Measurements from ENCODE around the gene PZP.
A peak's percentile ranks its signal among the peaks of the same experiment; 100 is the strongest.
"Not testable (repeated sequence)": the region's sequence is repeated elsewhere in the genome, so short reads cannot be mapped to it uniquely, and the experiment has no call there.

The PZP gene

DNA sequence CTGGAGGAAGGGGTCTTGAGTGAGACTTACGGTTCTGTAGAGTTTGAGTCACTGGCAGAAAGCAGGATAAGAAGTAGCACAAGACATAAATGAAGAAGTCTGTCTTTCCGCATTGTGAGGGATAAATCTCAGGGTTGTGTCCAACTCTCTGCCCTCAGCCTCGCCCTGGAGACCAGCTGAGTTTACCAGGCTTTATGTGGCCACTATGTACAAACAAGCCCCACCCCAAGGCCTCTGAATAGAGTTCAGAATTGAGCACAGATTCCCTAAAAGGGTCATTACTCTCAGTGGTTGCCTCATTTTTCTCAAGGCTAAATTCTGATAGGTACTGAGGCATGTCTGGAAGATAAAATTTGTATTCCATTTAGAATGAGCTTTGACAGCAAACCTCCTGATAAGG is at the start of gene PZP:
PZP (minus strand) TSS at position 167 of the 400 bp plus-strand sequence; CDS start at position 113, 54 bp downstream.
- Histone ChIP-seq H3K4me3 (no peak within 1 kb of the TSS), H3K27ac (no peak within 1 kb of the TSS)

DNA sequence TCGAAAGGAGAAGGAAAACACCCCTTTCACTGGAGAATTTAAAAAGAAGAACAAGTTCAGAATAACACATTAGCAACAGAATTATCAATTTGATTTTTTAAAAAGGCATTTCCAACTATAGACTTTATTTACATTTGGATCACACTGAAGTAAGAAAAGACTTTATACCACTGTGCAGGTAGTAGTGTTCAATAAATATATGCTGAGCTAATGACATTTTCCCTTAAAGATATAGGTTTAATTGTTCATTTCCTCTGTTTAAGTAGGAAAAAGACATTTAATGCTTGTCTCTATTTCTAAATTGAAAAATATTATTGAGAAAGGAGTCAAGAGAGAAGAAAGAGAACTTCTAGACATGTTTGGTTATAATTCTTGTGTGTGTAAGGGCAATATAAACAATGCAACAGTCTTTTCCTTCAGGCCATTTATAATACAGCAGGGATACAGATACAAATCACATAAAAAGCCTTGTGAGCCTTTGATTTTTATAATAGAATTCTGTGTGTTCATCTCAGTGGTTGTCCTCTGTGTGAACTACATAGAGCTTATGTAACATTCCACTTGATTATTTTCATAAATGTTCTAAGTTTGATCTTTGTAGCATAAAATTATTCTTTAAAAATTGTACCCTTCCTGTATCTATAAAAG is 48.7 kb upstream of the PZP start:
- no peak overlapping the region for H3K27ac ChIP-seq
- H3K4me3 ChIP-seq = no peak overlapping the region

DNA sequence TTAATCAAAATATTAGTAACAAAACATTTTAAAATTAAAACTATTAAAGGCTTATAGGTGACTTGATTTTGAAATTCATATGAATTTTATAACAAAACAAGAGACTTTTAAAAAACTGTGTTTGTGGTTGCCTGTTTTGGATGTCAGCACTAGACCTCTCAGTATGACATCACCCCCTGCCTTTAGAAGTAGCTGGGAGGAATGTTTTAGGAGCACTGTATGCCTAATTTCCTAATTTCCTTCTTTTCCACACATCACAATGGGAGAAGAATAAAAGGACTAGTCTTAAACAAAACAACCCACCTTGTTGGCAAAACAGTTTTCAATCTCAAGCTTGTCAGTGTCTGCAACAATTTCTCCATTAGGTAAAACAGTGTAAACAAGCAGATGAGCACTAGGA is 48.1 kb upstream of the PZP start:
- no peak overlapping the region for H3K27ac ChIP-seq
- no peak overlapping the region for H3K4me3 ChIP-seq

DNA sequence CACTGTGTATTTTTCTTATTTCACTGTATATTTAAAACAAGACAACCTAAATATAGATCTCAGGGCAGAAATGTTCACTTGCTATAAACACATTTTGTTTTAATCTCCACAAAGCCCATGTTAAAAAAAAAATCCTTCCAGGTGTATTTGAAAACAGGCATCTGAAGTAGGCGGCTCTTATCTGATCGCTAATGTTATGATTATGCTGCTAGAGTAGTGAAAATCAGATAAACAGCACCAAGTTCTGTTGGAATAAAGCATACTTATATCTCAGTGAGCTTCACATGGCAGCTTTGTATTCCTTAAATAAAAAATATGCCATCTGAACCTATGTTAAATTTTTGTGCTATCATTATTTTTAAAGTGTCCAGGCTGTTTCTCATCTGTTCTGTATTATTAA is 47.6 kb upstream of the PZP start:
- no peak overlapping the region for H3K4me3 ChIP-seq
- no peak overlapping the region for H3K27ac ChIP-seq

DNA sequence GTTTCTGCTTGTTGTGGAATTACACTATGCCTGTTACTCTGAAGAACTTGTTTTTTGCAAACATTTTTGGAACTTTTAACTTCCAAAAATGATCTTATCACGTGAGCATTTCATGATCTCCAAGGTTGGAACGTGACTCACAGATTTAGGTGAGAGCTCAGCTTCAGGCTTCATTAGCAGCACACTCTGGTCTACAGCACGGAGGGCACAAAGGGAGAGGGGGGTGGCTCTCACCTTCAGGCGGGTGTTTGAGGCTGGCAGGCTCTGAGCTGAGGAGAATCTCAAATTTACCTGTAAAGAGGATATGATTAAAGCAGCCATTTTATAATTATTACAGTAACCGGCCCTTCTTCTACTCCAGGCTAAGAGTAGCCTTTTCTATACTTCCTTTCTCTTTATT is 45.3 kb upstream of the PZP start:
- no peak overlapping the region for H3K27ac ChIP-seq
- H3K4me3 ChIP-seq = no peak overlapping the region

DNA sequence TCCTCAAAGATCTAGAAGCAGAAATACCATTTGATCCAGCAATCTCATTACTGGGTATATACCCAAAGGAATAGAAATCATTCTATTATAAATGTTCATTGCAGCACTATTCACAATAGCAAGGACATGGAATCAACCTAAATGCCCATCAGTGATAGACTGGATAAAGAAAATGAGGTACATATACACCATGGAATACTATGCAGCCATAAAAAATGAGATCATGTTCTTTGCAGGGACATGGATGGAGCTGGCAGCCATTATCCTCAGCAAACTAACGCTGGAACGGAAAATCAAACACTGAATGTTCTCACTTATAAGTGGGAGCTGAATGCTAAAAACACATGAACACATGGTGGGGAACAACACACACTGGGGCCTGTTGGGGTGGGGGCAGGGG is 44.6 kb upstream of the PZP start:
- H3K4me3 ChIP-seq = not testable (repeated sequence)

DNA sequence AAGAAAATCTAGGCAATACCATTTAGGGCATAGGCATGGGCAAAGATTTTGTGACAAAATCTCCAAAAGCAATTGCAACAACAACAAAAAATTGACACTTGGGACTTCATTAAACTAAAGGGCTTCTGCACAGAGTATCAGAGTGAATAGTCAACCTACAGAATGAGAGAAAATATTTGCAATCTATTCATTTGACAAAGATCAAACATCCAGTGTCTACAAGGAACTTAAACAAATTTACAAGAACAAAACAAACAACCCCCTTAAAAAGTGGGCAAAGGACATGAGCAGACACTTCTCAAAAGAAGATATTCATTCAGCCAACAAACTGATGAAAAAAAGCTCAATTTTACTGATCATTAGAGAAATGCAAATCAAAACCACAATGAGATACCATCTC is 44.1 kb upstream of the PZP start:
- no peak overlapping the region for H3K27ac ChIP-seq
- no peak overlapping the region for H3K4me3 ChIP-seq

More for the DNA sequence above, 44.6 kb upstream of the PZP start:
- not testable (repeated sequence) for H3K27ac ChIP-seq

DNA sequence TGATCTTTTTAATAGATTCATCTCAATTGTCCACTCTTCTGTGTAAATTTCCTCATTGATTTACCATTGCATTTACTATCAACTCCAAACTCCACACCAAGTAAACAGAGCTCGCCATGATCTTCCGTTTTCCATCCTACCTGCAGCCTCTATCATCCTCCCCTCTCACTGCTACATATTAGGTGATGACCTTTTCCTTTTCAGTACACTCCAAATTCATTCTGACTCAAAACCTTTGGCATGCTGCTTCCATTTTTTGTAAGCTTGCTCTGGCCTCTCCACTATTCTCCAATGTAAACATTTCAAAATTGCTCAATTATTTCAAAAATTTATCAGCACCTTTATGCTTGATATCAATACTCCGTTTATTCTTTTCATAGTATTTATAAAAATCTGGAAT is 40.2 kb upstream of the PZP start:
- H3K4me3 ChIP-seq = no peak overlapping the region
- H3K27ac ChIP-seq = no peak overlapping the region

DNA sequence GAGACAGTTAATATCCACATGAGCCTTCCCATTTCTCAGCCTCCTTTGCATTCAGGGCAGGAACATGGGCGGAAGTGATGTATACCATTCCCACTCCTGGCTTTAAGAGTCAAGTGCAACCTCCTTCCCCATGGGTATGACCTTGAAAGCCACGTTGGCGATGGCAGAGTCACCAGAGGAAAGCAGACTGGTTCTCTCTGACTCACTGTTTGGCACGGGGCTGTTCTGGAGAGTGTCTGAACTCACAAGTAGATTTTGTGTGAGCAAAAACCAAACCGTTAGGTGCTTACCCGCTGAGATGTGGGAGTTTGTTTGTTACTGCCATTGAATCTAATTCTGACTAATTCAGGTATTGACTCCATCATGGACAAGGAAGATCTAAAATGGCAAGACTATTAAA is 36.7 kb upstream of the PZP start:
- Histone ChIP-seq H3K4me3 (no peak overlapping the region), H3K27ac (peak overlapping the region in 7 of 21 experiments; percentile 11 to 44 (median 23))

DNA sequence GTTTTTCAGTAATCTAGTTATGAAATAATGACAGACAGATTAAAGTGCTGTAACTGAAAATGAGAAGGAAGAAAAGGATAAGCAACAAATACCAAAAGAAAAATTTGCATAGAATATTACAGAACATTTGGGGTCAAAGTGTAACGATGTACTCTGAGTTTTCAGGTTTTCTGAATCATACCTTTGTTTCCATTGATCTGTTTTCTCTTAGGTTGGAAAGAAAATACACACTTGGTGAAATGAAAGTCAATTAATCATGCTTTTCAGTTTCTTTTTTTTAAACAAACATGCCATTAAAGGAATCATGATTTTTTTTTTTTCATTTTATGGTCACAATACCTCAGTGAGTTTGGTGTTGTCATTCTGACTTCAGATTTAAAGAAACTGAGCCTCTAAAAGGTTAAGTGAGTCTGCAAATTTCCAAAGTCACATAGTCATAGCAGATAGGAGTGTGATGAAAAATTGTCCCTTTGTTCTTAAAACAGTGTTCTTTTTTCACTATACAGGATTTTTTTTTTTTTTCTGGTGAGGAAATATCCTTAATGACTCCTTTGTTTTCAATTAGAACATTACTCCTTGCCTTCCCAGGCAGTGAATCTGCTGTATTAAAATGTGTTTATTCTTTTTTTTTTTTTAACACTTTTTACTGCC is 35.9 kb upstream of the PZP start:
- peak overlapping the region in 2 of 21 experiments; percentile 12 to 20 for H3K27ac ChIP-seq
- H3K4me3 ChIP-seq = no peak overlapping the region

DNA sequence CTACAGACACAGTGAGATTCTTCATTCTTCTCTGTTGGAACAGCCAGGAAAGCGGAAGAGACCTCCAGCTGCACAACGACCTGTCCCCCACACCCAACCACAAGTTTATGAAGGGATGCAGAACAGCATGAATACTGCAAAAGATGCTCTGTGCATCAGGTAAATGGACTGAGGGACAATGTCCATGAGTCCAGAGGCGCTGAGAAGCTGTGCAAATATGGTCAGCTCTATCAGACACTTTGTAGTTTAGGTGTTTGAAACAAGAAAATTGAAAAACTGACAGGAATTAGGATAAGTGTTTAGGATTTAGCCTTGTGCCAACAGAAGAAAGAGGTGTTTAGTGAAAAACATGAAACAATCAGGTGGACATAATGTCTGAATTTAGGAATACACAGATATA is 33.1 kb upstream of the PZP start:
- H3K4me3 ChIP-seq = no peak overlapping the region
- H3K27ac ChIP-seq = peak overlapping the region in 1 of 21 experiments; percentile 40

DNA sequence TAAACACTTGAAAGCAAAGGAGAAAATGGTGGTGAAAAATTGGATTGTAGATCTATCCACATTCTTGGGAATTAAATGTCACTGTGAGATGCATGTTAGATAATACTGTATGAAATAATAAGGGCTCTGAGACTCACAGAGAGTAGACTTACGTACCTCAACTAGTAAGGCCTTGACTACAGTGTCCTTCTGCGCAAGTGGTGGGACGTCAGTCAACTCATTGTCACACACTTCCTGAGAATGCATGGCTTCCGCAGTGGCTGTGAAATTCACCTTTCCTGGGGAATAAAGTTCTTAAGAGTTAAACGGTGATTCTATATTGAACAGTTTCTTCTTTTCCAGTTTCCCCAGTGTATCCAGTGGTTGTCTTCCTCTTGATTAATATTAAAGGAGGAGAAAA is 32.6 kb upstream of the PZP start:
- Histone ChIP-seq H3K27ac (peak overlapping the region in 8 of 21 experiments; percentile 7 to 57 (median 29)), H3K4me3 (peak overlapping the region in 5 of 7 experiments; percentile 23 to 42 (median 33))

DNA sequence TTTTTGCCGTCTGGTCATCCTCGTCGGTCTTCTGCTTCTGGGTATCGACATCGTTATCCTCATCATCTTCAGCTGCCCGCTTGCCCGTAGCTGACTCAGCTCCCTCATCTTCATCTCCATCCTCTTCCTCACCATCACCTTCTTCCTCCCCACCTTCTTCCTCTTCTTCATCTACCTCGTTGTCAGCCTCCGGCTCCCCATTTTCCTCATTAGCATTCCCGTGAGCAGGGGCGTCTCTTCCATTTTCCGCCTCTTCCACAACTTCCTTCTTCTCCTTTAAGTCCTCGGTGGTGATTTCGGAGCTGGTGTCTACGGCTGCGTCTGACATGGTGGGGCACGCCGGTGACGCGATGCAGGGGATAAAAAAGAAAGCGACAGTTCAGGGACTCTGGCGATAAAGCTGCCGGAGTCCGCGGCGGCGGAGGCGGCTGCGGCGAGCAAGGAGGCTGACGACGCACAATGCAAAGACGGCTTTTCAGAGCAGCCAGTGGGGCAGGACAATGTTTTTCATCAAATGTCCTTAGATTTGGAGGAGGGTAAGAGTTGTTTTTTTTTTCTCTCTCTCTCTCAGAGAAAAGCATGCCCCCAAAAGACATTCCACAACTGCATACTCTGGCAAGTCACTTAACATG is 31.9 kb upstream of the PZP start:
- Histone ChIP-seq H3K4me3 (peak overlapping the region; percentile 23 to 42 (median 30)), H3K27ac (peak overlapping the region in 13 of 21 experiments; percentile 8 to 69 (median 39))

DNA sequence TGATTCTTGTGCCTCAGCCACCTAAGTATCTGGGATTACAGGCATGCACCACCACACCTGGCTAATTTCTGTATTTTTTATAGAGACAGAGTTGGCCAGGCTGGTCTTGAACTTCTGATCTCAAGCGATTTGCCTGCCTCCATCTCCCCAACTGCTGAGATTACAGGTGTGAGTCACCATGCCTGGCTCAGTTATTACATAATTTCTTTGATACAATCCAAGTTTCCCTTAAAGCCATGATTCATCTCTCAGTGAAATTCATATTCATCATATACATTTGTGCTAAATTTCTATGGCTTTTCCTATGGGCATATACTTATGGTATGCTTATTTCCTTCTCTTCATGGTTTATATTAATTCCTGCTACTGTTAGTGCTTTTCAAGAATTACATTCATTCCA is 29.1 kb upstream of the PZP start:
- Histone ChIP-seq H3K4me3 (no peak overlapping the region), H3K27ac (no peak overlapping the region)

DNA sequence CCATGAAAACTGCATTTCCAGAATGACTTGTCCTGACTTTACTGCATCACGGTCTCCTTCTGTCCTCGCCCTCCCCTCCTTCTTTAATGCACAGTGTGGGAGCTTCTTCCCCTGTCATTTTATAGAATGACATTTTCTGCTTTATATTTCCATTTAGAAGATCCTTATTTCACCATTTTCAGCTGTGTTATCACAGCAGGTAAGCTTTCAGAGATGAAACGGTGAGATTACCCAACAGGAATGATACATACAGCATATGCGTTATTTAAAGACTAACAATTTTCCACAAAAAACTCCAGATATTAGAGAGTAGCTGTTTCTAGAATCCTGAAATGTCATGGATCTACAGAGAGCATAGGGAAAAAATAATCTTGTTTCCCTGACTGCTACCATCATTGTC is 27.3 kb upstream of the PZP start:
- no peak overlapping the region for H3K27ac ChIP-seq
- H3K4me3 ChIP-seq = no peak overlapping the region

DNA sequence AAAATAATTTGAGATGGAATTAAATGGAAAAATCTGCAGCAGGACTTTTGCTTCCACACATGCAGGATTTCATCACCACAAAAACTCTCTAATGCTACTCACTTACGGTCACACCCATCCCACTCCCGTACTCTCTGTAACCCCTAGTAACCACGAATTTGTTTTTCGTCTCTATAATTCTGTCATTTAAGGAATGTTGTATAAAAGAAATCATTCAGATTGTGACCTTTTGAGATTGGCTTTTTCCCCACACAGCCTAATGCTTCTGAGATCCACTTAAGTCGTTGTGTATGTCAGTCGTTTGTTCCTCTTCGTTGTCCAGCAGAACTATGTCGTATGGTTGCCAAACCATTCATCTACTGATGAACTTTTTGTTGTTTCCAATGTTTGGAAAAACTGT is 19.8 kb upstream of the PZP start:
- H3K27ac ChIP-seq = no peak overlapping the region
- no peak overlapping the region for H3K4me3 ChIP-seq

DNA sequence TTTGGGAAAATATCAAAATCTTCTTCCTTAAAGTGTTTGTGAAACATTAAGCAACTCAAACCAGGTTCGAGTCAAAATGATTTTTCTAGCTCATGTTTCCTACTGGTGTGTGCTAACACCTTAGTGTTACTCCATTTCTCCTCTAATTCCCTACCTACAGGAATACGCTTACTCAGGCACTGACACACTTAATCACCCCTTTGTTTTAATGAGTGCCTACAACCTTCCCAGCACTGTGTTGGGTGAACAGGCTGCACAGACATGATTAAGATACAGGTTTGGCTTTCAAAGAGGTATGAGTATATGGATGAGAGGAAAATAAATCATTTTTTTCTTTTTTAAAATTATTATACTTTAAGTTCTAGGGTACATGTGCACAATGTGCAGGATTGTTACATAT is 15.6 kb upstream of the PZP start:
- Histone ChIP-seq H3K4me3 (no peak overlapping the region), H3K27ac (no peak overlapping the region)

DNA sequence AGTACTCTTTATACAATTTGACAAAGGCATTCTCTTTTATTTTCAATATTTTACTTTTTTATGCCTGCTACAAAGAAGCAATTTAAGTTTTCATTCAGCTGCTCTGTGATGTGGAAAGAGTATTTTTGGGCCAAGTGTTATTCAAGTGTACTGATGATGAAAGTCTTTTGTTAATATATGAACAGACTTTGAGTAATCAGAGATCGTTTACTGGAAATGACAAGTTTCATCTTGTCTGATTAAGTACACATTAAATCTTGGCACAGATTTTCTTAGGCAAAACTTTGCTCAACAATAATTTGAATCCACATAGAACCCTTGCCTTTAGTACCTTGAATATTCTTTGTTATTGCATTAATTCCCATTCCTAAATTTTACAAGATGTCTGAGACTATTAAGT is 13.3 kb upstream of the PZP start:
- Histone ChIP-seq H3K4me3 (no peak overlapping the region), H3K27ac (peak overlapping the region in 1 of 21 experiments; percentile 30)

DNA sequence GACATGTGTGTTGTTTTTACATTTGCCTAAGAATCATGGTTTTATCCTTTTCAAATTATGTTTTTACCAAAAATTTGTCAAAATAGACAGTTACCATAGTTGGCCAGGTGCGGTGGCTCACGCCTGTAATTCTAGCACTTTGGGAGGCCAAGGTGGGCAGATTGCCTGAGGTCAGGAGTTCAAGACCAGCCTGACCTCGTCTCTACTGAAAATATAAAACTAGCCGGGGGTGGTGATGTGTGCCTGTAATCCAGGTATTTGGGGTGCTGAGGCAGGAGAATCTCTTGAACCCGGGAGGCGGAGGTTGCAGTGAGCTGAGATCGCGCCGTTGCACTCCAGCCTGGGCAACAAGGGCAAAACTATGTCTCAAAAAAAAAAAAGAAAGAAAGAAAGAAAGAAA is 12.8 kb upstream of the PZP start:
- peak overlapping the region in 4 of 21 experiments; percentile 30 to 52 (median 40) for H3K27ac ChIP-seq
- not testable (repeated sequence) for H3K4me3 ChIP-seq

DNA sequence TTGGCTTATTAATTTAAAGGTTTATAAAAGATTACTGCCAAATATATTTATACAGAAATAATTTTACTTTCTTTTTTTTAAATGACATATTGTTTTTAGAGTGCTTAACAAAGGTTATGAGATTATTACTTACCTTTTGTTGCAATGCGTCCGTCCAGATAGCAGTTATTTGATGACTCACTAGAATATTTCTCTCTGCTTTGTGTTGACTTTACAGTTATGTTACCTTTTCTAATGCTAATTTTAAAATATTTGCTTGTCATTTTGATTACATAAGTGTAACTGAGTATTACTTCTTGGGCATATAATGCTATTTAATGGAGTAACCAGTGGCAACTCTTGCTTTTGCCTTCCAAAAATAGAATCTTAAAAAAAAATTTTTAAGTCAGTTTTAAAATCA is 6.3 kb upstream of the PZP start:
- H3K27ac ChIP-seq = no peak overlapping the region
- no peak overlapping the region for H3K4me3 ChIP-seq

DNA sequence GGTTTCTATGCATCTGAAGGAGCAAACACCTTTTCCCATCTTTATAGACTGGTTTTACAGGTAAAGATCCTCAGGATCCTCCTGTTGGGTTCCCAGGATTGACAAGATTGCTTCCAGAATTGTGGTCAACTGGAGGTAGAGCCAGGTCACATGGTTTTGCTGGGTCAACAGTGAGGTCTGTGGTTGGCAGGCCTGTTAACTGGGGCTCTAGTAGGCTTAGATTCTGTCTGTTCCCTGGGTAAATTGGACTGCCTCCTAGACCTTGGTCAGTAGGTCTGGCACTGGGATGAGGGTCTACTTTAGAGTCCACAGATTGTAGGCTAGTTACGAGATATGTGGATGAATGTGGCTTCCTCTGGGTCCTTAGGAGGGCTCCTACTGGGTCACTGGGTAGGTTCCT is 3.5 kb upstream of the PZP start:
- no peak overlapping the region for H3K4me3 ChIP-seq
- H3K27ac ChIP-seq = no peak overlapping the region

Measured in skin epidermis (tissue), 12 donors.